Measurements from ENCODE around the gene PNPLA8.
"Not testable (repeated sequence)": the region's sequence is repeated elsewhere in the genome, so short reads cannot be mapped to it uniquely, and the experiment has no call there.

DNA sequence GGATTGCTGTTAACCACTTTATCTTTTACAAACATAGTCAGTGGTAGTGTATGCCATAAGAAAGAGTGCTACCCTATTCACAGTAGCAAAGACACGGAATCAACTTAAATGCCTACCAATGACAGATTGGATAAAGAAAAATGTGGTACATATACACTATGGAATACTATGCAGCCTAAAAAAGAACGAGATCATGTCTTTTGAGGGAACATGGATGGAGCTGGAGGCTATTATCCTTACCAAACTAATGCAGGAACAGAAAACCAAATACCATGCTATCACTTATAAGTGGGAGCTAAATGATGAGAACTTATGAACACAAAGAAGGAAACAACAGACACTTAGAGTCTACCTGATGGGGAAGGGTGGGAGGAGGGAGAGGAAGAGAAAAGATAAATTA, 59.6 kb downstream of the PNPLA8 start:
- TF ChIP-seq ZNF791 (tag by site-specific recombination; IDR thresholded peaks at IDR 0.05); ZFP41 (tag by site-specific recombination; IDR thresholded peaks at IDR 0.05; ENCODE audit: borderline replicate concordance); GFI1B (tag by site-specific recombination; IDR thresholded peaks at IDR 0.05); ZBTB7A (tag by site-specific recombination; IDR thresholded peaks at IDR 0.05; ENCODE audit: low read depth); ZNF184 (tag by site-specific recombination; IDR thresholded peaks at IDR 0.05); ZNF274 (IDR thresholded peaks at IDR 0.05; ENCODE audit: low read length); ZNF274 (tag by site-specific recombination; IDR thresholded peaks at IDR 0.05; ENCODE audit: borderline replicate concordance); KLF1 (tag by site-specific recombination; IDR thresholded peaks at IDR 0.05); SP2 (tag by site-specific recombination; IDR thresholded peaks at IDR 0.05); GLI4 (tag by site-specific recombination; IDR thresholded peaks at IDR 0.05); BCL11A (tag by site-specific recombination; IDR thresholded peaks at IDR 0.05; ENCODE audit: low read depth): not testable (repeated sequence)
- TF ChIP-seq, protein P1, sequence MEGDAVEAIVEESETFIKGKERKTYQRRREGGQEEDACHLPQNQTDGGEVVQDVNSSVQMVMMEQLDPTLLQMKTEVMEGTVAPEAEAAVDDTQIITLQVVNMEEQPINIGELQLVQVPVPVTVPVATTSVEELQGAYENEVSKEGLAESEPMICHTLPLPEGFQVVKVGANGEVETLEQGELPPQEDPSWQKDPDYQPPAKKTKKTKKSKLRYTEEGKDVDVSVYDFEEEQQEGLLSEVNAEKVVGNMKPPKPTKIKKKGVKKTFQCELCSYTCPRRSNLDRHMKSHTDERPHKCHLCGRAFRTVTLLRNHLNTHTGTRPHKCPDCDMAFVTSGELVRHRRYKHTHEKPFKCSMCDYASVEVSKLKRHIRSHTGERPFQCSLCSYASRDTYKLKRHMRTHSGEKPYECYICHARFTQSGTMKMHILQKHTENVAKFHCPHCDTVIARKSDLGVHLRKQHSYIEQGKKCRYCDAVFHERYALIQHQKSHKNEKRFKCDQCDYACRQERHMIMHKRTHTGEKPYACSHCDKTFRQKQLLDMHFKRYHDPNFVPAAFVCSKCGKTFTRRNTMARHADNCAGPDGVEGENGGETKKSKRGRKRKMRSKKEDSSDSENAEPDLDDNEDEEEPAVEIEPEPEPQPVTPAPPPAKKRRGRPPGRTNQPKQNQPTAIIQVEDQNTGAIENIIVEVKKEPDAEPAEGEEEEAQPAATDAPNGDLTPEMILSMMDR (tag by site-specific recombination; IDR thresholded peaks at IDR 0.05): not testable (repeated sequence)
- TF ChIP-seq, protein P2, sequence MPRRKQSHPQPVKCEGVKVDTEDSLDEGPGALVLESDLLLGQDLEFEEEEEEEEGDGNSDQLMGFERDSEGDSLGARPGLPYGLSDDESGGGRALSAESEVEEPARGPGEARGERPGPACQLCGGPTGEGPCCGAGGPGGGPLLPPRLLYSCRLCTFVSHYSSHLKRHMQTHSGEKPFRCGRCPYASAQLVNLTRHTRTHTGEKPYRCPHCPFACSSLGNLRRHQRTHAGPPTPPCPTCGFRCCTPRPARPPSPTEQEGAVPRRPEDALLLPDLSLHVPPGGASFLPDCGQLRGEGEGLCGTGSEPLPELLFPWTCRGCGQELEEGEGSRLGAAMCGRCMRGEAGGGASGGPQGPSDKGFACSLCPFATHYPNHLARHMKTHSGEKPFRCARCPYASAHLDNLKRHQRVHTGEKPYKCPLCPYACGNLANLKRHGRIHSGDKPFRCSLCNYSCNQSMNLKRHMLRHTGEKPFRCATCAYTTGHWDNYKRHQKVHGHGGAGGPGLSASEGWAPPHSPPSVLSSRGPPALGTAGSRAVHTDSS (tag by site-specific recombination; IDR thresholded peaks at IDR 0.05): not testable (repeated sequence)
- TF ChIP-seq, protein P3, sequence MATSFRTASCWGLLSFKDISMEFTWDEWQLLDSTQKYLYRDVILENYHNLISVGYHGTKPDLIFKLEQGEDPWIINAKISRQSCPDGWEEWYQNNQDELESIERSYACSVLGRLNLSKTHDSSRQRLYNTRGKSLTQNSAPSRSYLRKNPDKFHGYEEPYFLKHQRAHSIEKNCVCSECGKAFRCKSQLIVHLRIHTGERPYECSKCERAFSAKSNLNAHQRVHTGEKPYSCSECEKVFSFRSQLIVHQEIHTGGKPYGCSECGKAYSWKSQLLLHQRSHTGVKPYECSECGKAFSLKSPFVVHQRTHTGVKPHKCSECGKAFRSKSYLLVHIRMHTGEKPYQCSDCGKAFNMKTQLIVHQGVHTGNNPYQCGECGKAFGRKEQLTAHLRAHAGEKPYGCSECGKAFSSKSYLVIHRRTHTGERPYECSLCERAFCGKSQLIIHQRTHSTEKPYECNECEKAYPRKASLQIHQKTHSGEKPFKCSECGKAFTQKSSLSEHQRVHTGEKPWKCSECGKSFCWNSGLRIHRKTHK (tag by site-specific recombination; IDR thresholded peaks at IDR 0.05): not testable (repeated sequence)
- TF ChIP-seq, protein P4, sequence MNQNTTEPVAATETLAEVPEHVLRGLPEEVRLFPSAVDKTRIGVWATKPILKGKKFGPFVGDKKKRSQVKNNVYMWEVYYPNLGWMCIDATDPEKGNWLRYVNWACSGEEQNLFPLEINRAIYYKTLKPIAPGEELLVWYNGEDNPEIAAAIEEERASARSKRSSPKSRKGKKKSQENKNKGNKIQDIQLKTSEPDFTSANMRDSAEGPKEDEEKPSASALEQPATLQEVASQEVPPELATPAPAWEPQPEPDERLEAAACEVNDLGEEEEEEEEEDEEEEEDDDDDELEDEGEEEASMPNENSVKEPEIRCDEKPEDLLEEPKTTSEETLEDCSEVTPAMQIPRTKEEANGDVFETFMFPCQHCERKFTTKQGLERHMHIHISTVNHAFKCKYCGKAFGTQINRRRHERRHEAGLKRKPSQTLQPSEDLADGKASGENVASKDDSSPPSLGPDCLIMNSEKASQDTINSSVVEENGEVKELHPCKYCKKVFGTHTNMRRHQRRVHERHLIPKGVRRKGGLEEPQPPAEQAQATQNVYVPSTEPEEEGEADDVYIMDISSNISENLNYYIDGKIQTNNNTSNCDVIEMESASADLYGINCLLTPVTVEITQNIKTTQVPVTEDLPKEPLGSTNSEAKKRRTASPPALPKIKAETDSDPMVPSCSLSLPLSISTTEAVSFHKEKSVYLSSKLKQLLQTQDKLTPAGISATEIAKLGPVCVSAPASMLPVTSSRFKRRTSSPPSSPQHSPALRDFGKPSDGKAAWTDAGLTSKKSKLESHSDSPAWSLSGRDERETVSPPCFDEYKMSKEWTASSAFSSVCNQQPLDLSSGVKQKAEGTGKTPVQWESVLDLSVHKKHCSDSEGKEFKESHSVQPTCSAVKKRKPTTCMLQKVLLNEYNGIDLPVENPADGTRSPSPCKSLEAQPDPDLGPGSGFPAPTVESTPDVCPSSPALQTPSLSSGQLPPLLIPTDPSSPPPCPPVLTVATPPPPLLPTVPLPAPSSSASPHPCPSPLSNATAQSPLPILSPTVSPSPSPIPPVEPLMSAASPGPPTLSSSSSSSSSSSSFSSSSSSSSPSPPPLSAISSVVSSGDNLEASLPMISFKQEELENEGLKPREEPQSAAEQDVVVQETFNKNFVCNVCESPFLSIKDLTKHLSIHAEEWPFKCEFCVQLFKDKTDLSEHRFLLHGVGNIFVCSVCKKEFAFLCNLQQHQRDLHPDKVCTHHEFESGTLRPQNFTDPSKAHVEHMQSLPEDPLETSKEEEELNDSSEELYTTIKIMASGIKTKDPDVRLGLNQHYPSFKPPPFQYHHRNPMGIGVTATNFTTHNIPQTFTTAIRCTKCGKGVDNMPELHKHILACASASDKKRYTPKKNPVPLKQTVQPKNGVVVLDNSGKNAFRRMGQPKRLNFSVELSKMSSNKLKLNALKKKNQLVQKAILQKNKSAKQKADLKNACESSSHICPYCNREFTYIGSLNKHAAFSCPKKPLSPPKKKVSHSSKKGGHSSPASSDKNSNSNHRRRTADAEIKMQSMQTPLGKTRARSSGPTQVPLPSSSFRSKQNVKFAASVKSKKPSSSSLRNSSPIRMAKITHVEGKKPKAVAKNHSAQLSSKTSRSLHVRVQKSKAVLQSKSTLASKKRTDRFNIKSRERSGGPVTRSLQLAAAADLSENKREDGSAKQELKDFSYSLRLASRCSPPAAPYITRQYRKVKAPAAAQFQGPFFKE (tag by site-specific recombination; IDR thresholded peaks at IDR 0.05; ENCODE audit: borderline replicate concordance): not testable (repeated sequence)

Measured in HEK293 (cell line).